Measurements from ENCODE around the gene GHSR.

GRCh38 chr3:172449466-172450149 is 1.4 kb upstream of the GHSR start:
- TF ChIP-seq POLR2AphosphoS5 (IDR thresholded peaks at IDR 0.05) (no peak), POLR2A (IDR thresholded peaks at IDR 0.05) (no peak), CTCF (IDR thresholded peaks at IDR 0.05 in 8 of 11, conservative IDR thresholded peaks at IDR 0.05 in 3 of 11) (no peak)
